Body of pancreas (tissue), 4 donors: ENCODE results near the gene RAX2.

Source experiments
- POLR2A ChIP-seq, 3 donors: fragments of 450-650 bp; IDR thresholded peaks; one replicate each; pipeline ENCODE4 v1.6.1; 2016; ENCODE audit warnings: antibody characterized with exemption in 3 of 3, mild to moderate bottlenecking in 2 of 3
- TF ChIP-seq, protein P1 (sequence below), 7 experiments: fragments of 450-650 bp in 4 of 7; fragments of 200-600 bp in 3 of 7; sonication (generic) in 3 of 7; IDR thresholded peaks; one replicate each; pipeline ENCODE4 v1.5.1; 2016 to 2019; ENCODE audit warnings: antibody characterized with exemption in 7 of 7

DNA sequence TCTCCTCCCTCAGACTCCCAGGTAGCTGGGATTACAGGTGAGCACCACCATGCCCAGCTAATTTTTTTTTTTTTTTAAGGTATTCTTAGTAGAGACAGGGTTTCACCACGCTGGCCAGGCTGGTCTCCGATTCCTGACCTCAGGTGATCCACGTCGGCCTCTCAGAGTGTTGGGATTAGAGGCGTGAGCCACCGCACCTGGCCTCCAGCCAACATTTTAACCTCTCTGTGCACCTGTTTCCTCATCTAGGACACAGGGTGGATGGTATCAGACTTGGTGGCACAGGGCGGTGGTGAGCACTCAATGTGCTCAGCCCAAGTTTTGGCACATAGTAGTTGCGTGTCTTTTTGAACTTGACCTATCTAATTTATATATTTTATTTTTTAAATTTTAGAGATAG is 23.1 kb downstream of the RAX2 start:
- TF ChIP-seq, protein P1, sequence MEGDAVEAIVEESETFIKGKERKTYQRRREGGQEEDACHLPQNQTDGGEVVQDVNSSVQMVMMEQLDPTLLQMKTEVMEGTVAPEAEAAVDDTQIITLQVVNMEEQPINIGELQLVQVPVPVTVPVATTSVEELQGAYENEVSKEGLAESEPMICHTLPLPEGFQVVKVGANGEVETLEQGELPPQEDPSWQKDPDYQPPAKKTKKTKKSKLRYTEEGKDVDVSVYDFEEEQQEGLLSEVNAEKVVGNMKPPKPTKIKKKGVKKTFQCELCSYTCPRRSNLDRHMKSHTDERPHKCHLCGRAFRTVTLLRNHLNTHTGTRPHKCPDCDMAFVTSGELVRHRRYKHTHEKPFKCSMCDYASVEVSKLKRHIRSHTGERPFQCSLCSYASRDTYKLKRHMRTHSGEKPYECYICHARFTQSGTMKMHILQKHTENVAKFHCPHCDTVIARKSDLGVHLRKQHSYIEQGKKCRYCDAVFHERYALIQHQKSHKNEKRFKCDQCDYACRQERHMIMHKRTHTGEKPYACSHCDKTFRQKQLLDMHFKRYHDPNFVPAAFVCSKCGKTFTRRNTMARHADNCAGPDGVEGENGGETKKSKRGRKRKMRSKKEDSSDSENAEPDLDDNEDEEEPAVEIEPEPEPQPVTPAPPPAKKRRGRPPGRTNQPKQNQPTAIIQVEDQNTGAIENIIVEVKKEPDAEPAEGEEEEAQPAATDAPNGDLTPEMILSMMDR (IDR thresholded peaks at IDR 0.05), result no peak
- TF ChIP-seq POLR2A (IDR thresholded peaks at IDR 0.05), result no peak
